K562 (cell line): Measurements from ENCODE around the gene TIMP3. TPM values are rescaled to one million over a fixed set of nuclear protein-coding genes. Genes with fewer than 3 reads are reported as not detected.

ENCODE experiments used
- BDP1 ChIP-seq: IDR thresholded peaks from 3 replicates; pipeline ENCODE4 v1.6.1; 2011; ENCODE audit not compliant: insufficient read length, insufficient read depth
- CEBPG ChIP-seq, 3 experiments: fragments of 200-800 bp in 1 of 3; sonication (Bioruptor generic) in 1 of 3; sonication (generic) in 1 of 3; formaldehyde crosslinking in 1 of 3; IDR thresholded peaks in 2 of 3; conservative IDR thresholded peaks in 1 of 3; 2 replicates each; pipeline versions ENCODE4 v1.6.1 to v1.8.0; 2016 to 2022; ENCODE audit warnings: missing compliant biosample characterization in 2 of 3, missing genetic modification characterization in 2 of 3, mild to moderate bottlenecking in 1 of 3, missing genetic modification reagents in 1 of 3
- CXXC5 ChIP-seq: fragments of 250-450 bp; sonication (Bioruptor Pico); IDR thresholded peaks from 2 replicates; pipeline ENCODE4 v1.8.0; 2022; ENCODE audit warnings: inconsistent platforms, mild to moderate bottlenecking, moderate library complexity
- ERF ChIP-seq: fragments of 450-650 bp; formaldehyde crosslinking; IDR thresholded peaks from 2 replicates; pipeline ENCODE4 v1.4.0; 2020; ENCODE audit warnings: mild to moderate bottlenecking, mixed read lengths
- EWSR1 ChIP-seq: fragments of 450-650 bp; IDR thresholded peaks from 2 replicates; pipeline ENCODE4 v1.6.1; 2018; ENCODE audit warnings: borderline replicate concordance, mild to moderate bottlenecking, low read depth, moderate library complexity; ENCODE audit not compliant: partially characterized antibody
- GATAD2B ChIP-seq: fragments of 450-650 bp; IDR thresholded peaks from 2 replicates; pipeline ENCODE4 v1.6.1; 2017; ENCODE audit warnings: mild to moderate bottlenecking, borderline replicate concordance
- HDAC8 ChIP-seq: fragments of 450-650 bp; IDR thresholded peaks from 2 replicates; pipeline ENCODE4 v1.6.1; 2016; ENCODE audit warnings: mild to moderate bottlenecking, missing genetic modification characterization, moderate library complexity, missing compliant biosample characterization
- KLF13 ChIP-seq: fragments of 450-650 bp; IDR thresholded peaks from 2 replicates; pipeline ENCODE4 v1.6.1; 2016; ENCODE audit warnings: missing genetic modification characterization, low read depth, mild to moderate bottlenecking, missing compliant biosample characterization, moderate library complexity, borderline replicate concordance
- MAFG ChIP-seq: fragments of 450-650 bp; conservative IDR thresholded peaks from 2 replicates; pipeline ENCODE4 v1.6.1; 2016; ENCODE audit warnings: missing genetic modification characterization, missing compliant biosample characterization
- MEF2A ChIP-seq: IDR thresholded peaks from 2 replicates; pipeline ENCODE4 v1.6.1; 2011; ENCODE audit warnings: low read depth, mild to moderate bottlenecking, low read length, moderate library complexity; ENCODE audit not compliant: control insufficient read depth
- NRF1 ChIP-seq, 2 experiments: fragments of 450-650 bp; IDR thresholded peaks in 1 of 2; conservative IDR thresholded peaks in 1 of 2; 2 replicates each; pipeline ENCODE4 v1.6.1; 2014; ENCODE audit warnings: mild to moderate bottlenecking in 2 of 2
- PHF8 ChIP-seq: fragments of 200-600 bp; sonication (generic); IDR thresholded peaks from 2 replicates; pipeline ENCODE4 v1.6.1; 2012; ENCODE audit warnings: mixed run types, mild to moderate bottlenecking, inconsistent platforms, low read length, moderate library complexity, borderline replicate concordance
- PML ChIP-seq: IDR thresholded peaks from 2 replicates; pipeline ENCODE4 v1.6.1; 2012; ENCODE audit warnings: low read length, inconsistent platforms
- RB1 ChIP-seq: fragments of 450-650 bp; IDR thresholded peaks from 2 replicates; pipeline ENCODE4 v1.6.1; 2017; ENCODE audit warnings: low read depth, mild to moderate bottlenecking
- RBM14 ChIP-seq: fragments of 200-400 bp; formaldehyde crosslinking; IDR thresholded peaks from 2 replicates; pipeline ENCODE4 v1.6.1; 2018; ENCODE audit warnings: low read depth, mild to moderate bottlenecking, low read length, moderate library complexity, borderline replicate concordance; ENCODE audit not compliant: insufficient read depth
- RNF219 ChIP-seq: fragments of 250-450 bp; sonication (Bioruptor Pico); IDR thresholded peaks from 2 replicates; pipeline ENCODE4 v1.5.0; 2022; ENCODE audit warnings: mild to moderate bottlenecking
- SMARCE1 ChIP-seq: fragments of 450-650 bp; IDR thresholded peaks from 2 replicates; pipeline ENCODE4 v1.7.1; 2016; ENCODE audit warnings: mild to moderate bottlenecking
- ZBTB2 ChIP-seq: fragments of 450-650 bp; IDR thresholded peaks from 2 replicates; pipeline ENCODE4 v1.6.1; 2016; ENCODE audit warnings: antibody characterized with exemption
- ZNF239 ChIP-seq: fragments of 250-450 bp; sonication (Bioruptor Pico); IDR thresholded peaks from 2 replicates; pipeline ENCODE4 v1.4.0; 2020; ENCODE audit warnings: mild to moderate bottlenecking
- ZNF311 ChIP-seq: fragments of 250-450 bp; sonication (Bioruptor Pico); IDR thresholded peaks from 2 replicates; pipeline ENCODE4 v1.4.0; 2020; ENCODE audit warnings: mild to moderate bottlenecking, moderate library complexity
- ZNF41 ChIP-seq: fragments of 250-450 bp; sonication (Bioruptor Pico); conservative IDR thresholded peaks from 2 replicates; pipeline ENCODE4 v1.4.0; 2020; ENCODE audit warnings: mild to moderate bottlenecking
- ZNF436 ChIP-seq: fragments of 250-450, 450-650 bp; sonication (Bioruptor Pico); formaldehyde crosslinking; IDR thresholded peaks from 2 replicates; pipeline ENCODE4 v1.7.0; 2020; ENCODE audit warnings: mild to moderate bottlenecking
- ZNF778 ChIP-seq: fragments of 450-650 bp; formaldehyde crosslinking; IDR thresholded peaks from 2 replicates; pipeline ENCODE4 v1.4.0; 2020; ENCODE audit warnings: mild to moderate bottlenecking, moderate library complexity
- ZNF785 ChIP-seq: fragments of 250-450 bp; sonication (Bioruptor Pico); IDR thresholded peaks from 2 replicates; pipeline ENCODE4 v1.4.0; 2020; ENCODE audit warnings: mild to moderate bottlenecking
- polyA plus RNA-seq, 8 experiments: library from polyadenylated mRNA; depleted of rRNA in 4 of 8; stranded (reverse) in 5 of 8; unstranded in 3 of 8; fragments of >200 nt; fragmentation: Nextera tagmentation in 2 of 8; fragmentation: Illumina TruSeq in 1 of 8; extraction: Ambion mirVana in 2 of 8; extraction: Trizol in 1 of 8; gene quantifications; 2 replicates each; pipeline versions ENCODE4 v1.2.1 to v1.2.3, GENCODE V29; 2011 to 2014; ENCODE audit warnings: inconsistent platforms in 1 of 8, missing spikeins in 1 of 8
- total RNA-seq, 7 experiments: library from RNA; depleted of rRNA in 6 of 7; stranded (reverse); fragments of >200 nt in 6 of 7; fragmentation: Illumina TruSeq in 2 of 7; extraction: Trizol in 2 of 7; gene quantifications; 2 replicates each; pipeline versions ENCODE4 v1.2.1 to v1.2.3, GENCODE V29; 2011 to 2021; ENCODE audit warnings: low replicate concordance in 1 of 7
- TF ChIP-seq, protein P1 (sequence below): fragments of 250-450 bp; sonication (Bioruptor Pico); IDR thresholded peaks from 2 replicates; pipeline ENCODE4 v1.4.0; 2020; ENCODE audit warnings: borderline replicate concordance

Gene TIMP3
- total and polyA plus RNA-seq, 9 of the 15 experiments (the other 6 are each of a cell fraction or from before 2014, with no cell fraction given), result 0.07 to 0.73 (median 0.18) TPM

GRCh38 chr22:32887324-32887980 lies 85.9 kb downstream of the TIMP3 start (continued):
- TF ChIP-seq RB1, result no peak
- TF ChIP-seq CEBPG (CRISPR knock-in tag; IDR thresholded peaks at IDR 0.05), result no peak
- no peak for TF ChIP-seq CEBPG (tag; conservative IDR thresholded peaks at IDR 0.05 in 1 of 2, IDR thresholded peaks at IDR 0.05 in 1 of 2)
- TF ChIP-seq EWSR1, result no peak
- 0 out of 2 replicates have a peak, but pooled peaks have one; percentile 21 for TF ChIP-seq GATAD2B
- TF ChIP-seq BDP1, result no peak
- no peak for TF ChIP-seq ZNF239 (CRISPR knock-in tag)
- TF ChIP-seq MAFG, result no peak
- TF ChIP-seq PML, result no peak
- no peak for TF ChIP-seq ZNF778 (CRISPR knock-in tag)
- no peak for TF ChIP-seq ZNF785
- no peak for TF ChIP-seq ERF (CRISPR knock-in tag)
- TF ChIP-seq NRF1 (conservative IDR thresholded peaks at IDR 0.05 in 1 of 2, IDR thresholded peaks at IDR 0.05 in 1 of 2), result no peak
- no peak for TF ChIP-seq RNF219 (CRISPR knock-in tag)
- no peak for TF ChIP-seq CXXC5 (CRISPR knock-in tag)
- TF ChIP-seq PHF8, result no peak
- TF ChIP-seq KLF13 (tag), result no peak
- TF ChIP-seq ZBTB2, result 0 out of 2 replicates have a peak, but pooled peaks have one; percentile 24
- TF ChIP-seq SMARCE1, result peak; percentile 64
- no peak for TF ChIP-seq MEF2A
- no peak for TF ChIP-seq RBM14
- TF ChIP-seq ZNF436 (CRISPR knock-in tag), result no peak
- no peak for TF ChIP-seq HDAC8 (tag)
- TF ChIP-seq, protein P1, sequence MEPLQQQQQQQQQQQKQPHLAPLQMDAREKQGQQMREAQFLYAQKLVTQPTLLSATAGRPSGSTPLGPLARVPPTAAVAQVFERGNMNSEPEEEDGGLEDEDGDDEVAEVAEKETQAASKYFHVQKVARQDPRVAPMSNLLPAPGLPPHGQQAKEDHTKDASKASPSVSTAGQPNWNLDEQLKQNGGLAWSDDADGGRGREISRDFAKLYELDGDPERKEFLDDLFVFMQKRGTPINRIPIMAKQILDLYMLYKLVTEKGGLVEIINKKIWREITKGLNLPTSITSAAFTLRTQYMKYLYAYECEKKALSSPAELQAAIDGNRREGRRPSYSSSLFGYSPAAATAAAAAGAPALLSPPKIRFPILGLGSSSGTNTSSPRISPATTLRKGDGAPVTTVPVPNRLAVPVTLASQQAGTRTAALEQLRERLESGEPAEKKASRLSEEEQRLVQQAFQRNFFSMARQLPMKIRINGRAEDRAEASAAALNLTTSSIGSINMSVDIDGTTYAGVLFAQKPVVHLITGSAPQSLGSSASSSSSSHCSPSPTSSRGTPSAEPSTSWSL, result no peak
- TF ChIP-seq ZNF311 (CRISPR knock-in tag), result no peak
- TF ChIP-seq ZNF41 (CRISPR knock-in tag), result no peak
